22Rv1 (cell line): Measurements from ENCODE around the gene WNK2.

ENCODE experiments used
- CTCF ChIP-seq: fragments of 450-650 bp; IDR thresholded peaks from 2 replicates; pipeline ENCODE4 v1.5.1; 2017; ENCODE audit warnings: mild to moderate bottlenecking
- ZFX ChIP-seq: fragments of 450-650 bp; IDR thresholded peaks from 2 replicates; pipeline ENCODE4 v1.6.1; 2017; ENCODE audit warnings: antibody characterized with exemption, borderline replicate concordance

DNA sequence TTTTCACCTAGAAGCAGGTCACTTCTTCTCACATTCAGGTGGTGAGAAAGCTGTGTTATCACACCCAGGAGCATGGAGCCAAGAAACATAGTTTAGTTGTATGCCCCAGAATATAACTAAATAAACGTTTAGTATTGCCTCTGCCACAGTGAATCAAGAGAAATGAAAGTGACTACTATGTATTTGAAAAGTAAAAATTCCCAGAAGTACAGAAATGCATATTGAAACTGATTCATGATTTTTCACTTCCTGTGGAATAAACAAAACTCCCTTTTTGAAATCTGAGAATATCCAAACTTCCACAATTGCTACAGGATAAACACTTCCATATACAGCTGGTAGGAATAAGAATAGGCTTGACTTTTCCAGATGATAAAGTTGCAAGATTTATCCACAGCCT, 34.6 kb upstream of the WNK2 start:
- TF ChIP-seq CTCF (no peak), ZFX (no peak)
